ENCODE measurements around the gene GPBP1.
"Not testable (repeated sequence)": the region's sequence is repeated elsewhere in the genome, so short reads cannot be mapped to it uniquely, and the experiment has no call there.

Gene GPBP1

GRCh38 chr5:57177479-57178156 lies 3.8 kb downstream of the GPBP1 start:
- DNase-seq (ENCODE audit: low read depth): no peak

- not testable (repeated sequence) for DNase-seq (ENCODE audit: low read depth)
Observed at GRCh38 chr5:57178238-57178637, 4.4 kb downstream of the GPBP1 start.

DNA sequence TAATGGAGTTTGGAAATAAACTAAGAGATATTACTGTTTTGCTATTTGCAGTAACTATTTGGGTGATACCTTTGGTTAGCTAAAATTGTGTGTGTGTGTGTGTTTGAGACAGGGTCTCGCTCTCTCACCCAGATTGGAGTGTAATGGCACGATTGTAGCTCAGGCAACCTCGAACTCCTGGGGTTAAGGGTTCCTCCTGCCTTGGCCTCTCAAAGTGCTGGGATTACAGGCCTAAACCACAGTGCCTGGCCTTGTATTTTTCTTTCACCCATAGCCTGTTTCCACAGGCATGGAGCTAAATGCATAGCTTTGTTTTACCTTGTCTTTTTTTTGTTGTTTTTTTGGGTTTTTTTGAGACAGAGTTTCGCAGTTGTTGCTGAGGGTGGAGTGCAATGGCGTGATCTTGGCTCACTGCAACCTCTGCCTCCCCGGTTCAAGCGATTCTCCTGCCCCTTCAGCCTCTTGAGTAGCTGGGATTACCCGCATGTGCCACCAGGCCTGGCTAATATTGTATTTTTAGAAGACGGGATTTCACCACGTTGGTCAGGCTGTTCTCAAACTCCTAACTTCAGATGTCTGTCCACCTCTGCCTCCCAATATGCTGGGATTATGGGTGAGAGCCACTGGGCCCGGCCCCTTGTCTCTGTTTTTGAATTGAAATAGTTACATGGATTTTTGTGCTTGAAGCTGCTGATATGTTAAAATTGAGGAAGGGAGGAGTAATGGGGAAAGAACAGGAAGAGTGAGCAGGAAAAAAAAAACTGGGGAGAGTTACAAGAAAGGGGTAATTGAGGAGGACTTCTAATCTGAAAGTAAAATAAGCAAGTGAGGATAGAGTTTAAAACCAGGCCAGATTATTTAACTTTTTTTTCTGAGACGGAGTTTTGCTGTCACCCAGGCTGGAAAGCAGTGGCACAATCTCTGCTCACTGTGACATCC lies 5.7 kb downstream of the GPBP1 start:
- no peak for DNase-seq (ENCODE audit: low read depth)

DNA sequence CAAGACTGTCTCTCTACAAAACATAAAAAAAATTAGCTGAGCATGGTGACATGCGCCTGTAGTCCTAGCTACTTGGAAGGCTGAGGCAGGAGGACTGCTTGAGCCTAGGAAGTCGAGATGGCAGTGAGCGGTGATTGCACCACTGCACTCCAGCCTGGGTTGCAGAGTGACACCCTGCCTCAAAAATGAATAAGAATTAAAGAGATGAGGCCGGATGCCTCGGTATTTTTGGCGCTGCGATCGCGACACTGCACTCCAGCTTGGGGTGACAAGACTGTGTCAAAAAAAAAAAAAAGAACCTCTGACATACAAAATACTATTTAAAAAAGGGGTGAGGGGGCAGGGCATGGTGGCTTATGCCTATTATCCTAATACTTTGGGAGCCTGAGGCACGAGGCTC lies 7.3 kb downstream of the GPBP1 start:
- DNase-seq (ENCODE audit: low read depth): no peak

GRCh38 chr5:57184322-57184721 lies 10.5 kb downstream of the GPBP1 start:
- no peak for DNase-seq (ENCODE audit: low read depth)

- no peak for DNase-seq (ENCODE audit: low read depth)
Observed at GRCh38 chr5:57185313-57185712, 11.5 kb downstream of the GPBP1 start.

DNA sequence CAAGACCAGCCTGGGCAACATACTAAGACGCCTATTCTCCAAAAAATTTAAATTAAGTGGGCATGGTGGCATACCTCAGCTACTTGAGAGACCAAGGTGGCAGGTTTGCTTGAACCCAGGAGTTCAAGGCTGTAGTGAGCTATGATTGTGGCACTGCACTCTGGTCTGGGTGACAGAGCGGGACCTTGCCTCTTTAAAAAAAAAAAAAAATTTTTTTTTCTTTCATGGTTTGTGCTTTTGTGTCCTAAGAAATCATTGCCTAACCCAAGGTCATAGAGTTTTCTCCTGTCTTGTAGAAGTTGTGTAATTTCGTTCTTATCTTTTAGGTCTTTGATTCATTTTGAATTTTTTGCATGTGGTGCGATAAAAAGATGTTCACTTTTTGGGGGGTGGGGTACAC lies 12.3 kb downstream of the GPBP1 start:
- no peak for DNase-seq (ENCODE audit: low read depth)

- DNase-seq (ENCODE audit: low read depth): not testable (repeated sequence)
Observed at GRCh38 chr5:57187977-57188376, 14.1 kb downstream of the GPBP1 start.

DNA sequence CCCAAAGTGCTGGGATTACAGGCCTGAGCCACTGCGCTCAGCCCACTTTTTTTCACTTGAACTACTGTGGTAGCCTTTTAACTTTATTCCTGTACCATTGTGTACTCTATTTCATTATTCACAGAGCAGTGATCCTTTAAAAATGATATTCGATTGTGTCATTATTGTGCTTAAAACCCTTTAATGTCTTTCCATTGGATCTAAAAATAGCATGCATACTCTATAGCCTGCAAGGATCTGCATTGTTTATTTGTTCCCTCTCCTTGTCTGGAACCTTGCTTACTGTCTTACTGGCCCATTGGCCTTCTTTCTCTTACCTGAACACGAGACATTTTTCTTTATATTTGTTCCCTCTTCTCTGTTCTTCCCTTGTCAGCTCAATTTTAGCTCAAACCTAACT lies 15.7 kb downstream of the GPBP1 start:
- DNase-seq (ENCODE audit: low read depth): no peak

GRCh38 chr5:57190593-57190992 lies 16.7 kb downstream of the GPBP1 start:
- DNase-seq (ENCODE audit: low read depth): no peak

DNA sequence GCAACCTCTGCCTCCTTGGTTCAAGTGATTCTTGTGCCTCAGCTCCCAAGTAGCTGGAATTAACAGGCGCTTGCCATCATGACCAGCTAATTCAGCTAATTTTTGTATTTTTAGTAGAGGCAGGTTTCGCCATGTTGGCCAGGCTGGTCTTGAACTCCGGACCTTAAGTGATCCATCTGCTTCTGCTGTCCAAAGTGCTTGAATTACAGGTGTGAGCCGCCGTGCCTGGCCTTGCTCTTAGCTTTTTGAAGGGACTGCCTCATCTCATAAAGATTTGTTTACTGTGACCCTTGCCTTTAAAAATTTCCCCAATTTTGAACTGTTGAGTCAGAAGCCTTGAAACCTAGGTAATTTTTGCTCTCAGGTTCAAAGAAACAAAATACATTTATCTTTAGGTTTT lies 17.3 kb downstream of the GPBP1 start:
- no peak for DNase-seq (ENCODE audit: low read depth)

GRCh38 chr5:57191986-57192385 lies 18.1 kb downstream of the GPBP1 start:
- no peak for DNase-seq (ENCODE audit: low read depth)

DNA sequence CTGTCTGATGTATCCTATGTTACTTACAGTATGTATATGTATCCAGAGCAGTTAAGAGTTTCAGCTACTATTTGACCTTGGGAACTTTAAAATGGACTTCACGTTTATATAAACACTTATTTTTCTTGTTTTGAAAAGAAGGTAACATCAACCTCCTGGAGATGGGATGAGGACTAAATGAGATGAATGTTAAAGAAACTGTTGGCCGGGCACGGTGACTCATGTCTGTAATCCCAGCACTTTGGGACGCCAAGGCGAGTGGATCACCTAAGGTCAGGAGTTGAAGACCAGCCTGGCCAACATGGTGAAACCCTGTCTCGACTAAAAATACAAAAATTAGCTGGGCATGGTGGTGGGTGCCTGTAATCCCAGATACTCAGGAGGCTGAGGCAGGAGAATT lies 19.0 kb downstream of the GPBP1 start:
- DNase-seq (ENCODE audit: low read depth): not testable (repeated sequence)

GRCh38 chr5:57193757-57194413 lies 20.0 kb downstream of the GPBP1 start:
- no peak for DNase-seq (ENCODE audit: low read depth)

- no peak for DNase-seq (ENCODE audit: low read depth)
Observed at GRCh38 chr5:57194653-57195052, 20.8 kb downstream of the GPBP1 start.

GRCh38 chr5:57195060-57195459 lies 21.2 kb downstream of the GPBP1 start:
- no peak for DNase-seq (ENCODE audit: low read depth)

DNA sequence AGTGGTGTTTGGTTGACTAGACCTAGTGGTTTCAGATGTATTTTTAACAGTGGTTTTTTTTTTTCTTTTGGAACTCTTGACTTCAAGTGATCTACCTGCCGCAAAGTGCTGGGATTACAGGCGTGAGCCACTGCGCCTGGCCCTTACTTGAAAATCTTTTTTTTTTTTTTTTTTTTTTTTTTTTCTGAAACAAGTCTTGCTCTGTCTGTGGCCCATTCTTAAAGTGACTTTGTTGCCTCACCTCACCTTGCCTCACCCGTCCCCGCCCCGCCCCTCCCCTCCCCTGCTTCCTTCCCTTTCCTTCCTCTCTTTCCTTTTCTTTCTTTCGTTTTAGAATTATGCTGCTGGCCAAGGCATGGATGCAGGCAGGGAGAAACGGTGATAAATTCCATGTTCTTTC lies 26.0 kb downstream of the GPBP1 start:
- no peak for DNase-seq (ENCODE audit: low read depth)

DNA sequence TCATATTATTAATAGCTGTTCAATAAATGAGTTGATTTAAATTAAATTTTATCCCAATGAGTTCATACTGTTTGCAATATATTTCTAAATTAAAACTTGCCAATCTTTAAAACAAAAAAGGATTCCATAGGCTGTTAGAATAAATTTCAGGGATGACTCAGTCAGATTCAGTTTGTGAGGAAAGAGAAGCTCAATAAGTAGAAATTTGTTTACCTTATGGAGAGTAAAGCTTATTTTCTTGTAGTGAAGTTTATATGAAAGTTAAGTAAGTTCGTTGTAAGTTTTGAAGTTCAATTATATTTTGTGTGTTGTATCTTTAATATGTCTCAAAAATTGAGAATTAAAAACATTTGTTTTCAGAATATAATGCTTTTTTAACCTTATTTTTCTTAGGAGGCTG lies 29.0 kb downstream of the GPBP1 start:
- no peak for DNase-seq (ENCODE audit: low read depth)

- DNase-seq (ENCODE audit: low read depth): no peak
Observed at GRCh38 chr5:57207007-57207653, 33.3 kb downstream of the GPBP1 start.

GRCh38 chr5:57207681-57208080 lies 33.8 kb downstream of the GPBP1 start:
- DNase-seq (ENCODE audit: low read depth): no peak

DNA sequence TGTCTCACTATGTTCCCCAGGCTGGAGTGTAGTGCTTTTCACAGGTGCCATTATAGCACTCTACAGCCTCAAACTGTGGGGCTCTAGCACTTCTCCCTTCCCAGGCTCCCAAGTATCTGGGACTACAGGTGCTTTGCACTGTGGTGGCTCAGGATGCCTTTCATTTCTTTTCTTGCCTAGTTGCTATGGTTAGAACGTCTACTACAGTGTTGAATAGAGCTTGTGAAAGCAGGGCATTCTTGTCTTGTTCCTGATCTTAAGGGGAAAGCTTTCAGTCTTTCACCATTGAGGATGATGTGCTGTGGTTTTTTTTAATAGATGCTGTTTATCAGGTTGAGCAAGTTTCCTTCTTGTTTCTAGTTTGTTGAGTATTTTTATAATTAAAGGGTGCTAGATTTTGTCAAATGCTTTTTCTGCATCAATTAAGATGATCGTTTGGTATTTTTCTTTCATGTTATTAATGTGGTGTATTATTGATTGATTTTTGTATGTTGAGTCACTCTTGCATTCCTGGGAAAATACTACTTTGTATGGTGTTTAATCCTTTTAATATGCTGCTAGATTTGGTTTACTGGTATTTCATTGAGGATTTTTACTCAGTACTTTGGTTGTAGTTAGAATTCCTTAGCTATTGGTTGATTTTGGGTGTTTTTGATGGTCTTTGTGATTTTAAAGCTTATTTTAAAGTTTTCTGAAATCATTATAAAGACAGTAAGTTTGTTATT lies 35.6 kb downstream of the GPBP1 start:
- no peak for DNase-seq (ENCODE audit: low read depth)

GRCh38 chr5:57210633-57211032 lies 36.8 kb downstream of the GPBP1 start:
- DNase-seq (ENCODE audit: low read depth): no peak
